GM08714 (cell line): ENCODE data around the gene PRPH2.
"Not testable (repeated sequence)": the region's sequence is repeated elsewhere in the genome, so short reads cannot be mapped to it uniquely, and the experiment has no call there.

Experiments used
- H3K4me3 ChIP-seq: fragments of 200-500 bp; sonication (Bioruptor generic); 2 replicates; pipeline ENCODE4 v1.5.1; 2014; ENCODE audit warnings: mild to moderate bottlenecking, low read length, inconsistent platforms
- ZNF274 ChIP-seq: IDR thresholded peaks from 2 replicates; pipeline ENCODE4 v1.6.1; 2012; ENCODE audit warnings: mild to moderate bottlenecking, low read depth, low read length

The PRPH2 gene

GRCh38 chr6:42748203-42748898 lies 26.0 kb upstream of the PRPH2 start:
- H3K4me3 ChIP-seq: peak overlapping the region; percentile 77; the same call in 1 of the 2 replicates
- TF ChIP-seq ZNF274: no peak

- no peak for TF ChIP-seq ZNF274
- peak overlapping the region; percentile 77 for H3K4me3 ChIP-seq
Observed at GRCh38 chr6:42746463-42747391, 24.3 kb upstream of the PRPH2 start.

- TF ChIP-seq ZNF274: no peak
- peak within 1 kb of the TSS; percentile 77 for H3K4me3 ChIP-seq
Observed at GRCh38 chr6:42745640-42746462, 23.5 kb upstream of the PRPH2 start, which contains the start of gene TBCC. Gene TBCC (minus strand): TSS chr6:42746103. CDS start chr6:42746073, 30 bp downstream.

DNA sequence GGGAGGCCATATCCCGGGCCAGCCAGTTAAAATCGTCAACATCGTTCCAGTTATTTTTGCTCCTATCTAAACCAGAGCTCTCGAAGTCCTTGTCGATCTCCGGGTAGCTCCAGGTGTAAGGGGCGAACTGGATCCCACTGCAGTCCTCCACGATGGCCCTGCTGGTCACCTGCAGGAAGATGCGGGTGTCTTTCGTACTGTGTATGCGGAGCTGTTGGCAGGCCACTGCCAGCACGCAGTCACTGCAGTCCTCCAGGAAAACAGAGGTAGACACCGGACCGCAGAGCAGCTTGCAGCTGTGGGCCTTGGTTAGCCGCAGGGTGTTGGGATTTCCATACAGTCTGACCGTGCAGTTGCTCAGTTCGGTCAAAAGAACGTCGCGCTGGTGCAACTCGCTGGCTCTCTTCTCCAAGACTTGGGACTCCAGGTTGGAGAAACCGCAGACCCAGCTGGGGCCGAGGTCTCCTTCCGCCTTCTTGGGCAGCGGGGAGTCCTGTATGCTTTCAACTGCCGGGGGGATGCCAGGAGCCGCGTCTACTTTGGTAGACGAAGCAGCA lies 22.8 kb upstream of the PRPH2 start:
- no peak for TF ChIP-seq ZNF274
- H3K4me3 ChIP-seq: peak overlapping the region; percentile 69

GRCh38 chr6:42744351-42744893 lies 22.0 kb upstream of the PRPH2 start:
- TF ChIP-seq ZNF274: no peak
- peak overlapping the region; percentile 69 for H3K4me3 ChIP-seq

DNA sequence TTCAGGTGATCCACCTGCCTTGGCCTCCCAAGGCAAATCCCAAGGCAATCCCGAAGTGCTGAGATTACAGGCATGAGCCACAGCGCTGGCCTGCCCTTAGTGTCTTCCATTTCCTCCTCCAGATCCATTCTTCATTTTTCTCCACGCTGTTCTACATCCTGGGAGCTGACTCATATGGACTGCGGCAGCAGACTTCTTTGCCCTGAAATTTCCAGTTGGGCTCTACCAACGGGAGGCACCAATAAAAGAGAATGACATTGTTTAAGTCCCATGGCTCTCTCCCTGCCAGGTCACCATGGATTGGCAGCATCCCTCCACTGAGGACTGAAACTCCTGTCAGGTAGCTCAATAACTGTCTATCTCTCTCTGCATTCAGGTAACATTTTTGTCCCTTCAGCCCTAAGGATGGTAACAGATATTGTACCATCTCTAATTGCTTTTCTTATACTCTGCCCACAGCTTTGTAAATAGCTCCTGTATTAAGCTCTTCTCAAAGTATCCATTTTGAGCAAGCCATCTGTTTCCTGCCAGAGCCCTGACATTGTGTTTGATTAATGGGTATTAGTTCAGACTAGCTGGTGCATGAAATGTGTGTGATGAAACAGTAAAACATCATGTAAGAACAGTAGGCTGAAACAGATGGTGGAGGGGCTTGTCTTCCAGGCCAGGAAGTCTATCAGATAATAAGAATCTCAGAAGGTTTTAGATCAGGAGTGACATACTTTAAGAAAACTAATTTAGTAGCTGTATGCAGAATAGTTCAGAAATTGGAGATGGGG lies 19.9 kb upstream of the PRPH2 start:
- no peak overlapping the region for H3K4me3 ChIP-seq
- no peak for TF ChIP-seq ZNF274

- no peak for TF ChIP-seq ZNF274
- H3K4me3 ChIP-seq: no peak overlapping the region
Observed at GRCh38 chr6:42740725-42741124, 18.3 kb upstream of the PRPH2 start.

GRCh38 chr6:42735976-42736375 lies 13.6 kb upstream of the PRPH2 start:
- no peak overlapping the region for H3K4me3 ChIP-seq
- TF ChIP-seq ZNF274: no peak

- not testable (repeated sequence) for H3K4me3 ChIP-seq
Observed at GRCh38 chr6:42733867-42734481, 11.6 kb upstream of the PRPH2 start.

GRCh38 chr6:42729731-42730130 lies 7.3 kb upstream of the PRPH2 start:
- H3K4me3 ChIP-seq: no peak overlapping the region
- no peak for TF ChIP-seq ZNF274

- TF ChIP-seq ZNF274: no peak
- no peak overlapping the region for H3K4me3 ChIP-seq
Observed at GRCh38 chr6:42727627-42728026, 5.2 kb upstream of the PRPH2 start.

GRCh38 chr6:42727087-42727611 lies 4.8 kb upstream of the PRPH2 start:
- peak overlapping the region; percentile 63; the same call in 1 of the 2 replicates for H3K4me3 ChIP-seq

More at GRCh38 chr6:42727087-42727611, 4.8 kb upstream of the PRPH2 start:
- no peak for TF ChIP-seq ZNF274
